Right lobe of liver (tissue), 6 donors: ENCODE data around the gene SETMAR. TPM values are rescaled to one million over a fixed set of nuclear protein-coding genes. Genes with fewer than 3 reads are reported as not detected.

Experiments
- ATAC-seq, 4 donors: fragments of 200-7000 bp; cut with Tn5 transposase; one replicate each; pipeline ENCODE4 v1.9.1; 2020; ENCODE audit warnings: mild to moderate bottlenecking in 4 of 4, moderate library complexity in 4 of 4
- DNase-seq, 3 donors: peaks; one replicate each; pipeline ENCODE4 v3.0.0-alpha.2; 2020
- H3K27ac ChIP-seq, 3 donors: fragments of 200-600 bp; one replicate each; pipeline ENCODE4 v1.8.0; 2022
- H3K27me3 ChIP-seq, 2 donors: fragments of 200-600 bp; one replicate each; pipeline ENCODE4 v1.8.0; 2022
- H3K36me3 ChIP-seq, 4 donors: fragments of 200-600 bp; sonication (generic) in 1 of 4; one replicate each; pipeline versions ENCODE4 v1.5.1 to v1.8.0; 2017 to 2022; ENCODE audit warnings: control low read depth in 1 of 4
- H3K4me1 ChIP-seq, 4 donors: fragments of 200-600 bp; sonication (generic) in 1 of 4; one replicate each; pipeline versions ENCODE4 v1.5.1 to v1.8.0; 2017 to 2022; ENCODE audit warnings: control low read depth in 1 of 4
- H3K4me3 ChIP-seq, 3 donors: fragments of 200-600 bp; one replicate each; pipeline ENCODE4 v1.8.0; 2022
- H3K9me3 ChIP-seq, 4 donors: fragments of 200-600 bp; sonication (generic) in 1 of 4; one replicate each; pipeline versions ENCODE4 v1.5.1 to v1.8.0; 2017 to 2022; ENCODE audit warnings: control low read depth in 1 of 4
- POLR2A ChIP-seq: fragments of 450-650 bp; IDR thresholded peaks from one replicate; pipeline ENCODE4 v1.6.1; 2017; ENCODE audit warnings: antibody characterized with exemption, mild to moderate bottlenecking
- WGBS: methylation state at CpG from one replicate; pipeline ENCODE4 v1.1.6; 2018; ENCODE audit warnings: low coverage, low lambda C conversion rate; ENCODE audit not compliant: insufficient coverage; ENCODE audit errors: missing lambda C conversion rate; 5-methylcytosine and 5-hydroxymethylcytosine counted together
- intact Hi-C, 2 donors: fragments of 100-400 bp; cut with DNase I; formaldehyde crosslinking; loops; one replicate each; pipeline versions ENCODE4 v1.11.2 to v1.14.1; 2022
- total RNA-seq, 6 experiments: library from RNA; depleted of rRNA in 2 of 6; stranded (reverse); fragments of >200 nt in 2 of 6; fragmentation: NEBNext Ultra II Directional in 3 of 6; extraction: Animal tissue kit (Norgen Biotek cat#: 25700) in 3 of 6; gene quantifications; one replicate each; pipeline versions ENCODE4 v1.1.0 to v1.2.4, GENCODE V29; 2016 to 2023
- TF ChIP-seq, protein P1 (sequence below), 4 donors: fragments of 200-600 bp in 3 of 4; fragments of 450-650 bp in 1 of 4; IDR thresholded peaks; one replicate each; pipeline versions ENCODE4 v1.5.1 to v1.8.0; 2016 to 2022; ENCODE audit warnings: antibody characterized with exemption in 4 of 4, mild to moderate bottlenecking in 2 of 4
- donor health status: DM: no; HTN: yes; CAD: no.
- donor health status: DM: no; HTN: no; CAD: no.
- donor health status: DM: no; HTN: no; CAD: no.
- donor health status: DM: no; HTN: yes; CAD: no.
- donor health status: DM: no; HTN: yes; CAD: no.

SETMAR gene
- total RNA-seq, 6 experiments from 2014 or later: 5.7 to 8.9 (median 7.0) TPM

DNA sequence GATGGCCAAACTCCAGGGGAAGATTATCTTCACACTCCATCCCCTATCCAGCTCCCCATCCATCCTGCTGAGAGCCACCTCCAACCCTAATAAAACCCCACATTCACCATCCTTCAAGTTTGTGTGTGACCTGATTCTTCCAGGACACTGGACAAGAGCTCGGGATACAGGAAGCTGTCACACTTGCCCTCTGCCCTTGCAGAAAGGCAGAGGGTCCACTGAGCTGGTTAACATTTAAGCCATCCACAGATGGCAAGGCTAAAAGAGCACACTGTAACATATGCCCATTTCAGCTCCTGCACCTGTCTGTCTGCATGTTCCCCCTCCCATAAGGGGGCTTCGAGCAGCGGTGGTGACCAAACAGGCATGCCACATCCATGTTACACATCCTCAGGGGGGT, 29.8 kb downstream of the SETMAR start:
- Histone ChIP-seq H3K9me3 (no peaks in the 10 kb centered on the region), H3K36me3 (no peaks in the 10 kb centered on the region), H3K27me3 (no peaks in the 10 kb centered on the region), H3K4me3 (no peak overlapping the region), H3K27ac (no peak overlapping the region), H3K4me1 (peaks cover 0 to 18% (median 4%) of the 10 kb centered on the region in 4 donors)
- WGBS: 64% methylated on average over 3 of the region's 3 CpGs
- peak in 3 of 4 donors; percentile 31 to 59 (median 51) for ATAC-seq
- no peak for DNase-seq
- TF ChIP-seq POLR2A: no peak
- TF ChIP-seq, protein P1, sequence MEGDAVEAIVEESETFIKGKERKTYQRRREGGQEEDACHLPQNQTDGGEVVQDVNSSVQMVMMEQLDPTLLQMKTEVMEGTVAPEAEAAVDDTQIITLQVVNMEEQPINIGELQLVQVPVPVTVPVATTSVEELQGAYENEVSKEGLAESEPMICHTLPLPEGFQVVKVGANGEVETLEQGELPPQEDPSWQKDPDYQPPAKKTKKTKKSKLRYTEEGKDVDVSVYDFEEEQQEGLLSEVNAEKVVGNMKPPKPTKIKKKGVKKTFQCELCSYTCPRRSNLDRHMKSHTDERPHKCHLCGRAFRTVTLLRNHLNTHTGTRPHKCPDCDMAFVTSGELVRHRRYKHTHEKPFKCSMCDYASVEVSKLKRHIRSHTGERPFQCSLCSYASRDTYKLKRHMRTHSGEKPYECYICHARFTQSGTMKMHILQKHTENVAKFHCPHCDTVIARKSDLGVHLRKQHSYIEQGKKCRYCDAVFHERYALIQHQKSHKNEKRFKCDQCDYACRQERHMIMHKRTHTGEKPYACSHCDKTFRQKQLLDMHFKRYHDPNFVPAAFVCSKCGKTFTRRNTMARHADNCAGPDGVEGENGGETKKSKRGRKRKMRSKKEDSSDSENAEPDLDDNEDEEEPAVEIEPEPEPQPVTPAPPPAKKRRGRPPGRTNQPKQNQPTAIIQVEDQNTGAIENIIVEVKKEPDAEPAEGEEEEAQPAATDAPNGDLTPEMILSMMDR (IDR thresholded peaks at IDR 0.05): no peak
- intact Hi-C loops: no loop called here

DNA sequence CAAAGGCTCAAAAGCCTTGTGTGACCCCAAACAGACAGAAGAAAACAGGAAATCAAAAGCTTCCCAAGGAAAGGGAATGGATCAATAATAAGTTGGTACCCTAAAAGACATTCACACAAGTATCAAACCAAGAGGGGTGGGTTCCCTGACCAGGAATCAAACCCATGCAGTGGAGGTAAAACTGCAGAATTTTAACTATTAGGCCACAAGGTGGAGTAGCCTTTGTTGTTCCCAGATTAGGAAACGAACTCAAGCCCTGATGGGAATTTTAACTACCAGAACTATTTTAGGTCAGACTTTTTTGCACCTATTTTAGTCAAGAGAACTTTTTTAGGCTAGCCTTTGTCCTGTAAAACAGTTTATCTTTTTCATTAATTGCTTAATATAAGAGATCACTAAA, 31.4 kb downstream of the SETMAR start:
- H3K9me3 ChIP-seq: no peaks in the 10 kb centered on the region
- no peak overlapping the region for H3K27ac ChIP-seq
- H3K36me3 ChIP-seq: no peaks in the 10 kb centered on the region
- intact Hi-C loops: no loop called here
- WGBS: 26% methylated on average over 1 of the region's 1 CpG
- no peak for DNase-seq
- H3K27me3 ChIP-seq: no peaks in the 10 kb centered on the region
- peaks cover 0 to 15% (median 4%) of the 10 kb centered on the region in 4 donors for H3K4me1 ChIP-seq
- TF ChIP-seq POLR2A: no peak
- TF ChIP-seq, protein P1 (IDR thresholded peaks at IDR 0.05): peak; percentile 14 to 34 (median 26)
- ATAC-seq: peak; percentile 33 to 59 (median 46)
- H3K4me3 ChIP-seq: no peak overlapping the region

DNA sequence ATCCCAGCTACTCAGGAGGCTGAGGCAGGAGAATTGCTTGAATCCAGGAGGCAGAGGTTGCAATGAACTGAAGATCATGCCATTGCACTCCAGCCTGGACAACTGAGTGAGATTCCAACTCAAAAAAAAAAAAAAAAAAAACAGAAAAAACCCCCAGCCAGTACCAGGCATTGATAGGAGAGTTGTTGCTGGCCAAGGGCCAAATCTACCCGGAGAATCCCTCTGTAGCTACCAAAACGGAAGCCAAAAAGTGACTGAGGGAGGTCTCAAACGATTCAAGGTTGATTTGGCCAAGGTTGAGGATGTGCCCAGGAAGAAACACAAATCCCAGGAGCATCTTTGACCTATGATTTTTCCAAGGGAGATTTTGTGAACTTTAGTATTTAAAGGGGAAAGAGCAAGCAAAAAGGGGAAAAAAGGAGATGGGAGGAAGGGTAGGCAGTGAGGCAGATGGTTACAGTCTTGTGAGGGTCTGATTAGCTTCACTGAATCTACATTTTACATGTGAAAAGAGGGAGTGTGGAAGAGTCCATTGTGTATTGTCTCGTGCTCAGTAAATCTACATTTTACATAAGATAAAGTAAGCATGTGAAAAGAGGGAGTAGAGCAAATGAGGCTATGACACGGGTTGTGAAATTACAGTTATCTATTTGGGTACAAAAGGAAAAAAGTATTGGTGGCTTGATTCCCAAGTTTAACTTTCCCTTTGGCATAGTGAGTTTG, 32.8 kb downstream of the SETMAR start:
- Histone ChIP-seq H3K36me3 (no peaks in the 10 kb centered on the region), H3K4me3 (no peak overlapping the region), H3K27me3 (no peaks in the 10 kb centered on the region), H3K27ac (no peak overlapping the region), H3K4me1 (peaks cover 0 to 9% (median 4%) of the 10 kb centered on the region in 4 donors), H3K9me3 (no peaks in the 10 kb centered on the region)
- 62% methylated on average over 5 of the region's 5 CpGs for WGBS
- intact Hi-C loops: no loop called here
- DNase-seq: no peak
- TF ChIP-seq, protein P1 (IDR thresholded peaks at IDR 0.05): no peak
- no peak for TF ChIP-seq POLR2A
- no peak for ATAC-seq

DNA sequence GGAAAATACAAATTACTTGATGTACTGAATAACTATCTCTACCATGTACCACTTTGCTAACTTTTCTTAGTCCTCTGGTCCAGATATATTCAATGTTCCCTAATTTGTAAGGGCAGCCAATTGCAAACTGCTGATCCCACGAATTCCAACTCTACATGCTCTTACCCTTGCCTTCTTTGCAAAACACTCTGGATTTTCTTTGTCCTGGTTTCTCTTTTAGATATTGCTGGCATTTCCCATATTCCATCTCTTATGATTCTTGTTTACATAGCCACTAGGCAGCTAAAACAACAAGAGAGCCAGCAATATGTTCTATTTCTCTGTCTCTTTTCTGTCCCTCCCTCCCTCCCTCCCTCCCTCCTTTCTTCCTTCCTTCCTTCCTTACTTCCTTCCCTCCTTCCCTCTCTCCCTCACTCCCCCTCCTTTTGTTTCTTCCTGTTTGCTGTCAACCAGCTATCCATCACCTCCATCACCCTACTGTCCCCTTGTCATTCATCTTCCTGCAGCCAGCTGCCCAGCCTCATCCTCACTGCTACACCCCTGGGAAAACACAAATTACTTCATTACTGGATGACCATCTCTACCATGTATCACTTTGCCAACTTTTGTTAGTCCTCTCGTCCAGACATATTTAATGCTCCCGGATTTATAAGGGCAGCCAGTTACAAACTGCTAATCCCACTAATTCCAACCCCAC, 33.8 kb downstream of the SETMAR start:
- 66% methylated on average over 3 of the region's 3 CpGs for WGBS
- Histone ChIP-seq H3K27ac (no peak overlapping the region), H3K9me3 (no peaks in the 10 kb centered on the region)

More for the DNA sequence above, 33.8 kb downstream of the SETMAR start:
- H3K36me3 ChIP-seq: no peaks in the 10 kb centered on the region
- no peak overlapping the region for H3K4me3 ChIP-seq
- peaks cover 0 to 9% (median 4%) of the 10 kb centered on the region in 4 donors for H3K4me1 ChIP-seq
- intact Hi-C loops: no loop called here
- ATAC-seq (no peak), DNase-seq (no peak)
- H3K27me3 ChIP-seq: no peaks in the 10 kb centered on the region
- TF ChIP-seq, protein P1 (IDR thresholded peaks at IDR 0.05): no peak
- TF ChIP-seq POLR2A: no peak
